Right lobe of liver (tissue), 6 donors: ENCODE measurements around the gene DPP7. TPM values are rescaled to one million over a fixed set of nuclear protein-coding genes. Genes with fewer than 3 reads are reported as not detected.

ENCODE experiments used
- ATAC-seq, 4 donors: fragments of 200-7000 bp; cut with Tn5 transposase; one replicate each; pipeline ENCODE4 v1.9.1; 2020; ENCODE audit warnings: mild to moderate bottlenecking in 4 of 4, moderate library complexity in 4 of 4
- DNase-seq, 3 donors: peaks; one replicate each; pipeline ENCODE4 v3.0.0-alpha.2; 2020
- H3K27ac ChIP-seq, 3 donors: fragments of 200-600 bp; one replicate each; pipeline ENCODE4 v1.8.0; 2022
- H3K27me3 ChIP-seq, 2 donors: fragments of 200-600 bp; one replicate each; pipeline ENCODE4 v1.8.0; 2022
- H3K36me3 ChIP-seq, 4 donors: fragments of 200-600 bp; sonication (generic) in 1 of 4; one replicate each; pipeline versions ENCODE4 v1.5.1 to v1.8.0; 2017 to 2022; ENCODE audit warnings: control low read depth in 1 of 4
- H3K4me1 ChIP-seq, 4 donors: fragments of 200-600 bp; sonication (generic) in 1 of 4; one replicate each; pipeline versions ENCODE4 v1.5.1 to v1.8.0; 2017 to 2022; ENCODE audit warnings: control low read depth in 1 of 4
- H3K4me3 ChIP-seq, 3 donors: fragments of 200-600 bp; one replicate each; pipeline ENCODE4 v1.8.0; 2022
- H3K9me3 ChIP-seq, 4 donors: fragments of 200-600 bp; sonication (generic) in 1 of 4; one replicate each; pipeline versions ENCODE4 v1.5.1 to v1.8.0; 2017 to 2022; ENCODE audit warnings: control low read depth in 1 of 4
- POLR2A ChIP-seq: fragments of 450-650 bp; IDR thresholded peaks from one replicate; pipeline ENCODE4 v1.6.1; 2017; ENCODE audit warnings: antibody characterized with exemption, mild to moderate bottlenecking
- WGBS: methylation state at CpG from one replicate; pipeline ENCODE4 v1.1.6; 2018; ENCODE audit warnings: low coverage, low lambda C conversion rate; ENCODE audit not compliant: insufficient coverage; ENCODE audit errors: missing lambda C conversion rate; 5-methylcytosine and 5-hydroxymethylcytosine counted together
- intact Hi-C, 2 donors: fragments of 100-400 bp; cut with DNase I; formaldehyde crosslinking; loops; one replicate each; pipeline versions ENCODE4 v1.11.2 to v1.14.1; 2022
- long read RNA-seq: library from polyadenylated mRNA; unstranded; transcript quantifications from one replicate; pipeline ENCODE4 v2.0.0, GENCODE V29; 2019
- total RNA-seq, 6 experiments: library from RNA; depleted of rRNA in 2 of 6; stranded (reverse); fragments of >200 nt in 2 of 6; fragmentation: NEBNext Ultra II Directional in 3 of 6; extraction: Animal tissue kit (Norgen Biotek cat#: 25700) in 3 of 6; gene quantifications; one replicate each; pipeline versions ENCODE4 v1.1.0 to v1.2.4, GENCODE V29; 2016 to 2023
- TF ChIP-seq, protein P1 (sequence below), 4 donors: fragments of 200-600 bp in 3 of 4; fragments of 450-650 bp in 1 of 4; IDR thresholded peaks; one replicate each; pipeline versions ENCODE4 v1.5.1 to v1.8.0; 2016 to 2022; ENCODE audit warnings: antibody characterized with exemption in 4 of 4, mild to moderate bottlenecking in 2 of 4
- donor health status: DM: no; HTN: yes; CAD: no.
- donor health status: DM: no; HTN: no; CAD: no.
- donor health status: DM: no; HTN: no; CAD: no.
- donor health status: DM: no; HTN: yes; CAD: no.
- donor health status: DM: no; HTN: yes; CAD: no.

The DPP7 gene
- 10 to 100 TPM; 62.2 to 86.2 (median 66.2) TPM for total RNA-seq
- long read RNA-seq, transcript DPP7-201 (13 exons, 1,590 nt) = major isoform, 22 of 30 reads
- long read RNA-seq, partial matches to known transcripts = 3 of 30 reads
- long read RNA-seq, other reads (novel, unspliced or antisense) = 3 of 30 reads

DNA sequence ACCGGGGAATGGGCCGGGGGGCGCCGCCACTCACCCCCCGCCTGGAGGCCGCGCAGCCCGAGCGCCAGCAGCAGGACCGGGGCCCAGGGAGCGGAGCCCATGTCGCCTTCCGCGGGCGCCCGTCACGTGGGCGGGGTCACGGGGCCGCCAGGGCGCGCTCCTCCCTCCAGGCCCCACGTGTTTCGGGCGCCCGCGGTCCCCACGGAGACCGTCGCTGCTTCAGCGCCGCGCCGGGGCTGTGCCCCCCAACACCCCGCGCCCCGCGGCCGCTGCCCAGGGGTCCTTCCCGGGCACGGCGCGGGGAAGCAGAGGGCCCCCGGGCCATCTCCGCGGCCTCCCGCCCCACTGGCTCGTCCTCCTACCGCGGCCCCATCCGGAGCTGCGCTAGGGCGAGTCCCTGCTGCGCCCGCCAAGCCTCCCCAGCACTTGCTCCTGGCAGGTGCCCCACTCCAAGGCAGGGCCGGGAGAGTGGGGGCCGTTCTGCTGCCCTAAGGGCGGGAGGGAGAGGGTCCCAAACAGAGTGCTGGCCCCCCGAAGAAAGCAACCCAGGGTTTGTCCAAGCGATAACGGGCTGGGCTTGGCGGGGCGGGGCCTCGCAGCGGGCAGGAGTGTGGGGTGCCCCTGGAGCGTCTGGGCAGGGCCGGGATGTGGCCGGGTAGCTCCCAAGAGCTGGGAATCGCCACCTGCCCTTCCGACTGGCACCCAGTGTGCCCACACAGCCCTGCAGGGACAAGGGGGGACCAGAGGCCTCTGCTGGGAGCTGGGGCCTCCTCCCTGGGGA is at the start of gene DPP7:
Gene DPP7 (minus strand): TSS at position 121 of the 781 bp plus-strand sequence. CDS start 20 bp downstream, at position 101.
- peak; percentile 88 to 97 (median 90) for ATAC-seq
- intact Hi-C loops = loop anchor here in 1 of 2 donors (5.0 kb wide), 1 partner anchor 117 kb away; the partner anchor contains the start of gene SLC34A3
- H3K36me3 ChIP-seq = no peaks in the 10 kb centered on the region
- WGBS = 3% methylated on average over 6 of the region's 70 CpGs
- peaks cover 0 to 4% (median 1%) of the 10 kb centered on the region in 4 donors for H3K4me1 ChIP-seq
- no peak within 1 kb of the TSS for H3K27ac ChIP-seq
- peak; percentile 57 for TF ChIP-seq POLR2A
- TF ChIP-seq, protein P1, sequence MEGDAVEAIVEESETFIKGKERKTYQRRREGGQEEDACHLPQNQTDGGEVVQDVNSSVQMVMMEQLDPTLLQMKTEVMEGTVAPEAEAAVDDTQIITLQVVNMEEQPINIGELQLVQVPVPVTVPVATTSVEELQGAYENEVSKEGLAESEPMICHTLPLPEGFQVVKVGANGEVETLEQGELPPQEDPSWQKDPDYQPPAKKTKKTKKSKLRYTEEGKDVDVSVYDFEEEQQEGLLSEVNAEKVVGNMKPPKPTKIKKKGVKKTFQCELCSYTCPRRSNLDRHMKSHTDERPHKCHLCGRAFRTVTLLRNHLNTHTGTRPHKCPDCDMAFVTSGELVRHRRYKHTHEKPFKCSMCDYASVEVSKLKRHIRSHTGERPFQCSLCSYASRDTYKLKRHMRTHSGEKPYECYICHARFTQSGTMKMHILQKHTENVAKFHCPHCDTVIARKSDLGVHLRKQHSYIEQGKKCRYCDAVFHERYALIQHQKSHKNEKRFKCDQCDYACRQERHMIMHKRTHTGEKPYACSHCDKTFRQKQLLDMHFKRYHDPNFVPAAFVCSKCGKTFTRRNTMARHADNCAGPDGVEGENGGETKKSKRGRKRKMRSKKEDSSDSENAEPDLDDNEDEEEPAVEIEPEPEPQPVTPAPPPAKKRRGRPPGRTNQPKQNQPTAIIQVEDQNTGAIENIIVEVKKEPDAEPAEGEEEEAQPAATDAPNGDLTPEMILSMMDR (IDR thresholded peaks at IDR 0.05) = no peak
- no peaks in the 10 kb centered on the region for H3K9me3 ChIP-seq
- DNase-seq = peak; percentile 83 to 85 (median 85)
- H3K27me3 ChIP-seq = no peaks in the 10 kb centered on the region
- H3K4me3 ChIP-seq = peak within 1 kb of the TSS; percentile 68 to 79 (median 70)

DNA sequence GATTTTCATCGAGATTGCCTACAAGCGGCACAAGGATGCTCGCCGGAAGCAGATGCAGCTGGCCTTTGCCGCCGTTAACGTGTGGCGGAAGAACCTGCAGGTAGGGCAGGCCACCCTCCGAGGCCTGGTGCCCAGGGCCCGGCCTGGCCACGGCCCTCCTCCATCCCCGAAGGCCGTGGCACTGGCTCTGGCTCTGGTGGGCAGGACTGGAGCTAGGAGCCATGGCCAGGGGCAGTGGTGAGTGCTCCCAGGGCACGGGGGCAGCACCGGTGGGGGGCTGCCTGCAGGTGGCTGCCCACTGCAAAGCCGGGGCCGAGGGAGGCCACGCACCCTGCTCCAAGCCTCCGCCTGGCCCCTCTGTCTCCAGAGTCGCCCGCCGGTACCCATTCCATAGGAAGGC is 49.3 kb upstream of the DPP7 start:
- H3K27me3 ChIP-seq = peaks cover 6 to 57% of the 10 kb centered on the region in 2 donors
- peaks cover 0 to 18% (median 0%) of the 10 kb centered on the region in 4 donors for H3K4me1 ChIP-seq
- no peak for DNase-seq
- intact Hi-C loops = loop anchor here in 1 of 2 donors (10.0 kb wide), 1 partner anchor 611 kb away; no protein-coding TSS in a partner anchor
- no peaks in the 10 kb centered on the region for H3K36me3 ChIP-seq
- TF ChIP-seq, protein P1 (IDR thresholded peaks at IDR 0.05) = no peak
- no peak for TF ChIP-seq POLR2A
- H3K4me3 ChIP-seq = no peak overlapping the region
- no peak for ATAC-seq
- WGBS = no CpG with 5 or more reads among the region's 22 CpGs
- H3K27ac ChIP-seq = no peak overlapping the region
- H3K9me3 ChIP-seq = no peaks in the 10 kb centered on the region

DNA sequence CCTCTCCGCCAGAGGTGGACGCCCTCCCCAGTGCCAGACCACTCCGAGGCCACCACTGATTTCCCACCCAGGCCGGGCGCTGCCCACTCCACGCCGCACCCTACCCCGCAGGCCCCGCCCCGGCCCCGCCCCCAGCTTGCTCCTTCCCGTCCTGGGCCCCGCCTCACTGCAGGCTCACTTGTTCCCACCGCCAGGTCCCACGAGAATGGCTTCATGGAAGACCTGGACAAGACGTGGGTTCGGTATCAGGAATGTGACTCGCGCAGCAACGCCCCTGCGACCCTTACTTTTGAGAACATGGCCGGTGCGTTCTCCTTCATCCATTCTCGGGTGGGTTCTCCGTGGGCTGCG is 48.8 kb upstream of the DPP7 start:
- no peaks in the 10 kb centered on the region for H3K9me3 ChIP-seq
- WGBS = 12% methylated on average over 3 of the region's 26 CpGs
- intact Hi-C loops = loop anchor here in 1 of 2 donors (10.0 kb wide), 1 partner anchor 611 kb away; no protein-coding TSS in a partner anchor
- TF ChIP-seq, protein P1 (IDR thresholded peaks at IDR 0.05) = no peak
- no peak for TF ChIP-seq POLR2A
- H3K27ac ChIP-seq = no peak overlapping the region
- no peaks in the 10 kb centered on the region for H3K36me3 ChIP-seq
- H3K27me3 ChIP-seq = peaks cover 6 to 53% of the 10 kb centered on the region in 2 donors
- ATAC-seq (peak in 1 of 4 donors; percentile 4), DNase-seq (no peak)
- peaks cover 0 to 14% (median 0%) of the 10 kb centered on the region in 4 donors for H3K4me1 ChIP-seq
- peak overlapping the region in 1 of 3 donors; percentile 19 for H3K4me3 ChIP-seq

DNA sequence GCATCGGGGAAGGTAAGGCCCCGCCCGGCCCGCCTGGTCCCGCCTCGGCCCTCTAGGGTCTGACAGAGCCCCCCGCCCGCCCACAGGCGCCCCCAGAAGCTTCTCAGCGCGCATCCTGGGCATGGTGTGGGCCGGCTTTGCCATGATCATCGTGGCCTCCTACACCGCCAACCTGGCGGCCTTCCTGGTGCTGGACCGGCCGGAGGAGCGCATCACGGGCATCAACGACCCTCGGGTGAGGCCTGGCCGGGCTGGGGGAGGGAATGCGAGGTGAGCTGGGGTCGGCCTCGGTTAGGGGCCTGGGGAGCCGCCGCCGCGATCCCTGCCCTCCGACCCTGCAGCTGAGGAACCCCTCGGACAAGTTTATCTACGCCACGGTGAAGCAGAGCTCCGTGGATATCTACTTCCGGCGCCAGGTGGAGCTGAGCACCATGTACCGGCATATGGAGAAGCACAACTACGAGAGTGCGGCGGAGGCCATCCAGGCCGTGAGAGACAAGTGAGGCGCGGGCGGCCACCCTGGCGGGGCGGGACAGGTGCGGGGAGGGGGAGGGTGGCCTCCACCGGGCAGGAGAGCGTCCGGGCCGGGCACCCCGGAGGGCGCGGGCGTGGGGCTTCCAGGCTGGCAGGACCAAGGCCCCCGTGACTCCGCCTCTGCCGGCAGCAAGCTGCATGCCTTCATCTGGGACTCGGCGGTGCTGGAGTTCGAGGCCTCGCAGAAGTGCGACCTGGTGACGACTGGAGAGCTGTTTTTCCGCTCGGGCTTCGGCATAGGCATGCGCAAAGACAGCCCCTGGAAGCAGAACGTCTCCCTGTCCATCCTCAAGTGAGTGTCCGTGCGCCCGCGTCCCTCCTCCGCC is 48.2 kb upstream of the DPP7 start:
- DNase-seq (peak in 1 of 3 donors; percentile 68), ATAC-seq (peak; percentile 53 to 79 (median 74))
- H3K27me3 ChIP-seq = peaks cover 6 to 48% of the 10 kb centered on the region in 2 donors
- H3K27ac ChIP-seq = no peak overlapping the region
- H3K36me3 ChIP-seq = no peaks in the 10 kb centered on the region
- no peaks in the 10 kb centered on the region for H3K9me3 ChIP-seq
- TF ChIP-seq, protein P1 (IDR thresholded peaks at IDR 0.05) = peak in 3 of 4 donors; percentile 24 to 39 (median 35)
- TF ChIP-seq POLR2A = no peak
- 0% methylated on average over 4 of the region's 74 CpGs for WGBS
- intact Hi-C loops = loop anchor here in 1 of 2 donors (10.0 kb wide), 1 partner anchor 612 kb away; no protein-coding TSS in a partner anchor
- peak overlapping the region in 1 of 3 donors; percentile 19 for H3K4me3 ChIP-seq
- H3K4me1 ChIP-seq = peaks cover 0 to 8% (median 0%) of the 10 kb centered on the region in 4 donors
